Adrenal gland (tissue), 12 donors: ENCODE measurements around the gene TUBA4B. TPM values are rescaled to one million over a fixed set of nuclear protein-coding genes. Genes with fewer than 3 reads are reported as not detected.

Source experiments
- DNase-seq, 7 donors: peaks; one replicate each; pipeline ENCODE4 v3.0.0-alpha.2; 2019 to 2020
- H3K27ac ChIP-seq, 5 donors: fragments of 200-600 bp; sonication (generic) in 4 of 5; 1 replicate in 3 of 5; 2 replicates in 2 of 5; pipeline versions ENCODE4 v1.5.1 to v1.8.0; 2016 to 2020; ENCODE audit warnings: mild to moderate bottlenecking in 1 of 5
- H3K27me3 ChIP-seq: fragments of 200-600 bp; 2 replicates; pipeline ENCODE4 v1.8.0; 2021
- H3K36me3 ChIP-seq, 2 donors: fragments of 200-600 bp; replicated peaks in 1 of 2; 1 replicate in 1 of 2; 2 replicates in 1 of 2; pipeline versions ENCODE4 v1.5.1 to v1.8.0; 2018 to 2022
- H3K4me1 ChIP-seq, 2 donors: fragments of 200-600 bp; replicated peaks in 1 of 2; 1 replicate in 1 of 2; 2 replicates in 1 of 2; pipeline versions ENCODE4 v1.5.1 to v1.8.0; 2018 to 2021
- H3K4me3 ChIP-seq, 4 donors: fragments of 200-600 bp; sonication (generic) in 3 of 4; one replicate each; pipeline ENCODE4 v1.5.1; 2016 to 2018
- H3K9me3 ChIP-seq, 3 donors: fragments of 200-600 bp; sonication (generic) in 1 of 3; replicated peaks in 1 of 3; 1 replicate in 2 of 3; 2 replicates in 1 of 3; pipeline versions ENCODE4 v1.5.1 to v1.8.0; 2016 to 2021
- POLR2A ChIP-seq, 2 donors: fragments of 450-650 bp; IDR thresholded peaks; one replicate each; pipeline ENCODE4 v1.6.1; 2017; ENCODE audit warnings: antibody characterized with exemption in 2 of 2, mild to moderate bottlenecking in 2 of 2, moderate library complexity in 1 of 2
- WGBS, 4 donors: extraction: QIAGEN DNeasy Blood & Tissue Kit in 2 of 4; methylation state at CpG; one replicate each; pipeline versions ENCODE4 v1.1.5 to v1.1.7; 2013 to 2017; 5-methylcytosine and 5-hydroxymethylcytosine counted together
- intact Hi-C, 2 donors: fragments of 100-400 bp; cut with DNase I; formaldehyde crosslinking; loops; one replicate each; pipeline versions ENCODE4 v1.14.1 to v1.15.0; 2022 to 2023
- polyA plus RNA-seq, 3 donors: library from polyadenylated mRNA; stranded (reverse); fragments of 200-250 nt in 2 of 3; fragments of 350-450 nt in 1 of 3; fragmentation: Illumina TruSeq in 1 of 3; extraction: RNeasy Lipid Tissue Mini Kit (QIAGEN cat#74804) in 1 of 3; gene quantifications; one replicate each; pipeline ENCODE4 v1.2.3, GENCODE V29; 2013 to 2014
- total RNA-seq, 9 donors: library from RNA; depleted of rRNA in 4 of 9; stranded (reverse); fragments of >200 nt in 4 of 9; fragments of 120-200 nt in 1 of 9; fragmentation: NEBNext Ultra II Directional in 1 of 9; extraction: Animal tissue kit (Norgen Biotek cat#: 25700) in 1 of 9; gene quantifications; one replicate each; pipeline versions ENCODE4 v1.1.0 to v1.2.4, GENCODE V29; 2013 to 2023
- TF ChIP-seq, protein P1 (sequence below), 6 experiments: fragments of 450-650 bp in 4 of 6; fragments of 200-600 bp in 2 of 6; sonication (generic) in 1 of 6; IDR thresholded peaks; 1 replicate in 5 of 6; 2 replicates in 1 of 6; pipeline versions ENCODE4 v1.5.1 to v1.8.0; 2016 to 2021; ENCODE audit warnings: antibody characterized with exemption in 6 of 6, mild to moderate bottlenecking in 2 of 6, moderate library complexity in 1 of 6
- donor health status: healthy with polysubstance abuse.
- donor health status: Bipolar disorder and iron deficiency.
- donor health status: DM: yes; HTN: yes; CAD: no.
- donor health status: DM: no; HTN: no; CAD: no.
- donor health status: DM: no; HTN: no; CAD: no.
- donor health status: DM: yes; HTN: yes; CAD: no.

Gene TUBA4B
- total and polyA plus RNA-seq, 12 donors, result 0.07 to 0.14 TPM; not detected in 10

- no peak for DNase-seq
- H3K4me3 ChIP-seq, result no peak overlapping the region
- H3K4me1 ChIP-seq, result peaks cover 0 to 18% of the 10 kb centered on the region in 2 donors
- H3K9me3 ChIP-seq, result no peaks in the 10 kb centered on the region
- intact Hi-C loops, result no loop called here
- peaks cover 0 to 29% of the 10 kb centered on the region in 2 donors for H3K36me3 ChIP-seq
- TF ChIP-seq, protein P1, sequence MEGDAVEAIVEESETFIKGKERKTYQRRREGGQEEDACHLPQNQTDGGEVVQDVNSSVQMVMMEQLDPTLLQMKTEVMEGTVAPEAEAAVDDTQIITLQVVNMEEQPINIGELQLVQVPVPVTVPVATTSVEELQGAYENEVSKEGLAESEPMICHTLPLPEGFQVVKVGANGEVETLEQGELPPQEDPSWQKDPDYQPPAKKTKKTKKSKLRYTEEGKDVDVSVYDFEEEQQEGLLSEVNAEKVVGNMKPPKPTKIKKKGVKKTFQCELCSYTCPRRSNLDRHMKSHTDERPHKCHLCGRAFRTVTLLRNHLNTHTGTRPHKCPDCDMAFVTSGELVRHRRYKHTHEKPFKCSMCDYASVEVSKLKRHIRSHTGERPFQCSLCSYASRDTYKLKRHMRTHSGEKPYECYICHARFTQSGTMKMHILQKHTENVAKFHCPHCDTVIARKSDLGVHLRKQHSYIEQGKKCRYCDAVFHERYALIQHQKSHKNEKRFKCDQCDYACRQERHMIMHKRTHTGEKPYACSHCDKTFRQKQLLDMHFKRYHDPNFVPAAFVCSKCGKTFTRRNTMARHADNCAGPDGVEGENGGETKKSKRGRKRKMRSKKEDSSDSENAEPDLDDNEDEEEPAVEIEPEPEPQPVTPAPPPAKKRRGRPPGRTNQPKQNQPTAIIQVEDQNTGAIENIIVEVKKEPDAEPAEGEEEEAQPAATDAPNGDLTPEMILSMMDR (IDR thresholded peaks at IDR 0.05), result no peak
- TF ChIP-seq POLR2A (IDR thresholded peaks at IDR 0.05), result no peak
- H3K27me3 ChIP-seq, result no peaks in the 10 kb centered on the region
- 80 to 90% (median 83%) methylated on average over 10 of the region's 10 CpGs for WGBS, 4 donors
- H3K27ac ChIP-seq, result peak overlapping the region in 1 of 5 donors; percentile 26
Measured at GRCh38 chr2:219287580-219288265, 34.7 kb downstream of the TUBA4B start.

DNA sequence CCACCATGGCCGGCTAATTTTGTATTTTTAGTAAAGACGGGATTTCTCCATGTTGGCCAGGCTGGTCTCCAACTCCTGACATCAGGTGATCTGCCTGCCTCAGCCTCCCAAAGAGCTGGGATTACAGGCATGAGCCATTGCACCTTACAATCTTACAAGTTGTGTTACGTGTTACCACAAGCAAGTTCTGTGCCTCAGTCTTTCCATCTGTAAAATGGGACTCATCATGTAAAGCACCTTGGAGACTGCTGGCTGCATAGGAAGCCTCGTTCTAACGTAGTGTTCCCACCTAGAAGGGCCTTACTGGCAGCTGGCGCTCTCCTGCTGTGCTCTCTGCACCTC is 36.1 kb downstream of the TUBA4B start:
- intact Hi-C loops, result no loop called here
- Histone ChIP-seq H3K36me3 (peaks cover 0 to 15% of the 10 kb centered on the region in 2 donors), H3K27ac (peak overlapping the region in 3 of 5 donors; percentile 32 to 87 (median 83)), H3K4me1 (peaks cover 0 to 18% of the 10 kb centered on the region in 2 donors), H3K27me3 (no peaks in the 10 kb centered on the region), H3K9me3 (no peaks in the 10 kb centered on the region), H3K4me3 (no peak overlapping the region)
- WGBS, 4 donors, result 55 to 68% (median 62%) methylated on average over 6 of the region's 6 CpGs
- TF ChIP-seq, protein P1 (IDR thresholded peaks at IDR 0.05), result no peak
- no peak for TF ChIP-seq POLR2A (IDR thresholded peaks at IDR 0.05)
- DNase-seq, result no peak

- DNase-seq, result peak; percentile 82 to 88 (median 85)
- TF ChIP-seq, protein P1 (IDR thresholded peaks at IDR 0.05), result no peak
- TF ChIP-seq POLR2A (IDR thresholded peaks at IDR 0.05), result peak in 1 of 2 donors; percentile 33
- intact Hi-C loops, result loop anchor here (2.0 to 10.0 kb wide), 2 partner anchors 45 to 133 kb away; partner anchors contain the start of genes GLB1L (in 2 of the 2) and STK16 (in 2 of the 2)
- H3K4me1 ChIP-seq, result peaks cover 0 to 18% of the 10 kb centered on the region in 2 donors
- peaks cover 0 to 9% of the 10 kb centered on the region in 2 donors for H3K36me3 ChIP-seq
- H3K27ac ChIP-seq, result peak overlapping the region in 3 of 5 donors; percentile 32 to 87 (median 83)
- no peak overlapping the region for H3K4me3 ChIP-seq
- no peaks in the 10 kb centered on the region for H3K27me3 ChIP-seq
- 14 to 29% (median 26%) methylated on average over 14 to 16 of the region's 16 CpGs for WGBS, 4 donors
- no peaks in the 10 kb centered on the region for H3K9me3 ChIP-seq
Measured at GRCh38 chr2:219289537-219290361, 36.7 kb downstream of the TUBA4B start.
